Left colon (tissue), 2 donors: Measurements from ENCODE around the gene TCF19. TPM values are rescaled to one million over a fixed set of nuclear protein-coding genes. Genes with fewer than 3 reads are reported as not detected.

Experiments used
- ATAC-seq: fragments of 200-7000 bp; cut with Tn5 transposase; one replicate; pipeline ENCODE4 v1.9.1; 2020; ENCODE audit warnings: mild to moderate bottlenecking, moderate library complexity
- DNase-seq, 2 donors: peaks; one replicate each; pipeline ENCODE4 v3.0.0-alpha.2; 2020
- intact Hi-C, 2 donors: fragments of 100-400 bp; cut with DNase I in 1 of 2; cut with micrococcal nuclease in 1 of 2; formaldehyde crosslinking; loops; one replicate each; pipeline versions ENCODE4 v1.11.2 to v1.14.0; 2022; cut with DNase I, micrococcal nuclease
- long read RNA-seq: library from polyadenylated mRNA; unstranded; transcript quantifications from one replicate; pipeline ENCODE4 v2.0.0, GENCODE V29; 2021
- total RNA-seq, 2 donors: library from RNA; stranded (reverse); fragmentation: NEBNext Ultra II Directional; extraction: Animal tissue kit (Norgen Biotek cat#: 25700); gene quantifications; one replicate each; pipeline ENCODE4 v1.2.1, GENCODE V29; 2021
- donor health status: DM: no; HTN: no; CAD: no.
- donor health status: DM: yes; HTN: yes; CAD: no.

The TCF19 gene, protein sequence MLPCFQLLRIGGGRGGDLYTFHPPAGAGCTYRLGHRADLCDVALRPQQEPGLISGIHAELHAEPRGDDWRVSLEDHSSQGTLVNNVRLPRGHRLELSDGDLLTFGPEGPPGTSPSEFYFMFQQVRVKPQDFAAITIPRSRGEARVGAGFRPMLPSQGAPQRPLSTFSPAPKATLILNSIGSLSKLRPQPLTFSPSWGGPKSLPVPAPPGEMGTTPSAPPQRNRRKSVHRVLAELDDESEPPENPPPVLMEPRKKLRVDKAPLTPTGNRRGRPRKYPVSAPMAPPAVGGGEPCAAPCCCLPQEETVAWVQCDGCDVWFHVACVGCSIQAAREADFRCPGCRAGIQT
- 1 to 10 TPM; 4.2 to 7.1 TPM for total RNA-seq
- long read RNA-seq, transcript TCF19-201 (4 exons, 3,039 nt) = major isoform, 11 of 25 reads
- long read RNA-seq, partial matches to known transcripts = 8 of 25 reads
- long read RNA-seq, other reads (novel, unspliced or antisense) = 6 of 25 reads

GRCh38 chr6:31158140-31158862, at the start of gene TCF19:
TSS of gene TCF19 (plus strand) at chr6:31158589. CDS start at chr6:31159470, 881 bp downstream.
- ATAC-seq = peak; percentile 94
- peak; percentile 99 for DNase-seq
- intact Hi-C loops = no loop called here

- no peak for ATAC-seq
- intact Hi-C loops = no loop called here
- no peak for DNase-seq
These were observed 47.4 kb upstream of the TCF19 start for GRCh38 chr6:31110825-31111582.

DNA sequence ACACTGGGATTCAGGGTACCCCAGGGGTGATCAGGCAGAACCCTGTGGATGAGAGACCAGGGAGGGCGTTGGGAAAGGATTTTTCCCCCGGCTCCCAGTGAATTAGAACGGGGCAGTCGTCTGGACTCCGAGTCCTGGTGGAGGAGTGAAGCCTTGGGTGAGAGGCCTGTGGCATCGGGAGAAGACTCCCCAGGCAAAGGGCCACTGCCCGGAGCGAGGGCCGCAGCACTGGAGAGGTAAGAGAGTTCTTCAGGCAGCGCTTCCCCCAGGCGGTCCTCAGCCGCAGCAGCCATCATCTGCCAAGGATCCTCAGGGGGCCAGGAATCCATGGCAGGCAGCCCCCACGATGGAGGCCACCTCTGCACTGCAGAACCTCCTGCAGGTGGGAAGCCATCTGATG, 46.7 kb upstream of the TCF19 start:
- intact Hi-C loops = no loop called here
- no peak for ATAC-seq
- DNase-seq = no peak

DNA sequence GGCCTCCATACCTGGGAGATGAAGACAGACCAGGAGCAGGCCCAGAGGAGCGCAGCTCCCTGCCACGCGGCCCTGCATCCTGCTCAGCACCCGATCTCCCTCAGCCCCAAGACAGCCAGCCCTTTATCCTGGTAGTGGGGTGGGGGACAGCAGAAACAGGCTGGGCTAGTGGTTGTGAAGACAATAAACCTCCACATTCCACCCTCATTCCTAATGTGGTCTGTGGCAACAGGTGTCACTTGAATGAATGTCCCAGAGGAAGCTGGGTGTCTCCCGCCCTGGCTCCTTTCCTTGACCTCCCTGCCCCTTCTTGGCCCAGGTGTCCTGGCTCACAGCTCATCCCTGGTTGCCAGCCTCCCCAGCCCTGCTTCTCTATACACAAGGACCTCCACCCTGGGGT, 45.9 kb upstream of the TCF19 start, which contains the start of gene C6orf15:
Gene C6orf15 (minus strand): TSS at position 98 of the 400 bp plus-strand sequence. CDS start 20 bp downstream, at position 78.
- ATAC-seq = no peak
- DNase-seq = no peak
- intact Hi-C loops = no loop called here

DNA sequence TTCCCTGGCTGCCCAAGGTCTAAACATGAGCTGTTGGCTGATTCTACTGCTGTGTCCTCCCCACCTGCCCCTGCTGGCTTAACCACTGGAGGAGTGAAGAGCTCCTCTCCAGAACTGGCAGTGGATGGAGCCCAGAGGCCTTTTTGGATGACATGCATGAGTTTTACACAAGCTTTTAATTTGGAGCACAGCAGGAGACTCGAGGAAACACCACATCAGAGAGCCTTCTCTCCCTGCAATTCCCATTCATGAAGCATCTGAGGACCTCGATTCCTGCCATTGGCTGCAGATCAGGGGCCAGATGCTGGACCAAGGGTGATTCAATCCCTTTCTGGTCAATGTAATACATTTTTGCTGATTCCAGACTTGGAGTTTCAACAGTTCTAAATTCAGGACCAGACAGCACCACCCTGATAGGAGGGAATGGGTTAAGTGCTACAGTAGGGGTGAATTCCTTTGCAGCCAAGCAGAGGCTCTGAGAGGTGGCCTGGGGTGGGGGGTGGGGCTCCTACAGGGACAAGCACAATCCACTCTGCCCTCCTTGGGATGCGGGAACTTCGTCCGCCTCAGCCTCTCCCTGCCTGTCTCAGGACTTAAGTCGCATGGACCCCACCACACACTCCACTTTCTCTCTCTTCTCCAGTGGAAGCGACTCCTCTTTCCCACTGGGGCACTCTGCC, 44.4 kb upstream of the TCF19 start:
- intact Hi-C loops = no loop called here
- no peak for DNase-seq
- ATAC-seq = no peak

GRCh38 chr6:31114541-31114878, 43.9 kb upstream of the TCF19 start, which contains the start of gene PSORS1C1:
TSS of gene PSORS1C1 (plus strand) at chr6:31114800. CDS start at chr6:31129633, 14,833 bp downstream.
- intact Hi-C loops = no loop called here
- DNase-seq (peak; percentile 70 to 91), ATAC-seq (peak; percentile 96)

DNA sequence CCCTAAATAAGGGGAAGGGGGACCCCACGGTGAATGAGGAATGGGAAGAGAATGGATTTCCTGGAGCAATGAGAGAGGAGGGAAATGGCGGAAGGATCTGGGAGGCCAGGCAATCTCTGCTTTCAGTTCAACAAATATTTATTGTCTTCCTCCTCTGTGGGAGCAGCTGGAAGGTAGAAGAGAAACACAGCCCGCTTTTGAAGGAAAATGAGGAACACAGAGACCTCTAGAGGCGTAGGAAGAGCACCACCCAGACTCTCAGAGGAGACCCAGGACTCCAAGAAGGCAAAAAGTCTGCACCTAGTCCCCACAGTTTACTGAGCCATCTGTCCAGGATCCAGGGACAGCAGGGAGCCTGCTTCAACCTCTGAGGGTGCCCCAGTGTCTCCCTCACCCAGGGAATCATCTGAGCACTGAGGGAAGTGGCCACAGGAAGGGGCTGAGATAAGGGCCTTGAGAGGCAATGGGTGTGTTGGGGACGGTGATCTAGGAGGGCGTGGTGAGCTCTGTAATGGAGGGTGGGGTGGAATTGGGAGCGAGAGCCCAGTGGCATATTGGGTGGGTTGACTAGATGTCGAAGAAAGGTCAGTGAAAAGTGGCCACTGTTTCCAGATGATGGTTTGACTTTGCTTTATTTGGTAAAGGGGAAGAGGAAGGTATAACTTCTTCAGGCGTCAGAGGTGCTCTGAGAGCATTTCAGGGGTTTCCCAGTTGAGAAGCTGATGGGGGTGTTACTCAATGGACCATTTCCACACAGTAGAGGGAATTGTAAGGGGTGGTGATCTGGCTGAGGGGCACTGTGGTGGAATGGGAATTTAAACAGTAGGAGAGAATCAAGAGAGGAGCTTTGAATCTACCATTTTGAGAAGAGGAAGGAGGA, 43.2 kb upstream of the TCF19 start:
- DNase-seq = no peak
- peak; percentile 61 for ATAC-seq
- intact Hi-C loops = no loop called here

GRCh38 chr6:31115941-31116560, 42.3 kb upstream of the TCF19 start:
- DNase-seq (no peak), ATAC-seq (no peak)
- intact Hi-C loops = no loop called here

DNA sequence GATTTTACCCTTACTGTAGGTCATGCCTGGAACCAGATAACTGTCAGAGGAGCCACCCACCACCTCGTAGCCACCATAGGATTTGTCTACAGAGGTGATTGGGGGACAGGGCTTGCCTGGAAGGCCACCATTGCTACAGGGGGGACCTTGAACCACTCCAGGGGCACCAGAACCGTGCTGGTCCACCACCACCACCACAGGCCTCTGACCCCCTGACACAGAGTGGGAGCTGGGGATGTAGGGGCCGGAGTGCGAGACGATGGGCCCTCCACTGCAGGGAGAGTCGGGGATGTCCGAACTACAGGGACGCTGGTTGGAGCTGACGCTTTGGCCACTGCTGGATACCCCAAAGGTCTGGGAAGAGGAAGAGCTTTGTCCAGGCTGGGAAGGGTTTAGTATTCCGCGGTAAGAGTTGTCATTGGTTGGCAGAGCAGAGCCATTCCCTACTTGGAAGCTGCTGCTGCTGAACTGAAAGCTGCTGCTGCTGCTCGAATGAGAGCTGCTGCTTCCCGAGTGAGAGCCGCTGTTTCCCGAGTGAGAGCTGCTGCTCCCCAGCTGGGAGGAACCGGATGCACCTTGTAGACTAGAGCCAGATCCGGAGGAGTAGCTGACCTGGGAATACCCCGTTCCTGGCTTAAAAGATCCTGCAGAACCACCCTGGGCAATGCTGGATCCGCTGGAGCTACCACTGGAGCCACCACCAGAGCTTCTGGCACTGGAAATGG, 41.6 kb upstream of the TCF19 start:
- intact Hi-C loops = no loop called here
- no peak for ATAC-seq
- no peak for DNase-seq

- ATAC-seq (no peak), DNase-seq (no peak)
- intact Hi-C loops = no loop called here
These were observed 40.2 kb upstream of the TCF19 start for GRCh38 chr6:31118178-31118577.

GRCh38 chr6:31120151-31120915, 38.1 kb upstream of the TCF19 start, which contains the start of gene CDSN:
TSS of gene CDSN (minus strand) at chr6:31120446. CDS start at chr6:31120419, 27 bp downstream.
- ATAC-seq (no peak), DNase-seq (no peak)
- intact Hi-C loops = no loop called here

- DNase-seq = no peak
- ATAC-seq = no peak
- intact Hi-C loops = no loop called here
These were observed 37.1 kb upstream of the TCF19 start for GRCh38 chr6:31121131-31121790.

DNA sequence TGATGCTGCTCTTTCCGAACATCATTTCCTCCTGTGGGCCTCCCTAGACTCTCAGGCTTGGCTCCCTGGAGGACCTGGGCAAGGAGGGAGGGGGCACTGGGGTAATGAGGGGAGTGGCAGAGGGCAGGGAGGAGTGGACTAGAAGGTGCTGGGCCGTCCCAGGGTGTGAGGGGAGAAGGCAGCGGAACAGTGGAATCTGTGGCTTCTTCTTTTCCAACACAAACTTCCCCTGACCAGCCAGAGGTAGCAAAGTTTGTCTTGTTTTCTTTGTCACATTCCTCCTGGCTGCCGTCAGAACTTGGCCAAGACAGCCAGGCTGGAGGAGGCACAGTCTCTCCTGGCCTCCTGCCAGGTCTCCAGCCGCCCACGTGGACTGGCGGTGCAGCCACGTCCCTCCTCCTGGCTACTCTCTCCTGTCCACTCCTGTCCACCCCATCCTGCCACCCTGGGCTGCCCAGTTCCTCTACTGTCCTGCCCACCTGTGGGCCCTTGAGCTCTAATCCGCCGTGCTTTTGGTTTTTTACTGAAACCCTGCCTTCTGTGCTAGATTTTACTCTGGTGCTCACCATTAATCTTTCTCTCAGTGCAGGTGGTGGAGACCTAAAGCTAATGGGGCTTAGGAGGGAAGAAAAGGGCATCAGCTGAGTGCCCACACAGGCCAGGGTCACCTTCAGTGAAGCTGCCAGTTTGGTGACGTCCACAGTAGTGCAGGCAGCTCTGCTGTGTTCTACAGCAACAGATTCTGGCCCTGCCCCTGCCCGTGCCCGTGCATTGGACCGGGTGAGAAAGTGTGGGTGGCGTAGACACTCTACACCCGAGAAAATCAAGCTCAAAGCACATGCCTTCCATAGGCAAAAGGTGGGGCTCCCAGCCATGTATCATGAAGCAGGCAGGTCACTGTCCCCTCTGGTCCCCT, 35.3 kb upstream of the TCF19 start:
- ATAC-seq = peak; percentile 61
- peak; percentile 69 for DNase-seq
- intact Hi-C loops = no loop called here

- intact Hi-C loops = no loop called here
- DNase-seq (no peak), ATAC-seq (no peak)
These were observed 33.2 kb upstream of the TCF19 start for GRCh38 chr6:31125162-31125561.
